Measurements from ENCODE around the gene SMIM29.
"Not testable (repeated sequence)": the region's sequence is repeated elsewhere in the genome, so short reads cannot be mapped to it uniquely, and the experiment has no call there.

The SMIM29 gene

GRCh38 chr6:34267746-34268145 is 18.9 kb upstream of the SMIM29 start:
- DNase-seq: no peak

- DNase-seq: not testable (repeated sequence)
These were observed 14.7 kb upstream of the SMIM29 start for GRCh38 chr6:34263484-34263883.

GRCh38 chr6:34260576-34261267 is 11.9 kb upstream of the SMIM29 start:
- no peak for DNase-seq

GRCh38 chr6:34259529-34260069 is 10.8 kb upstream of the SMIM29 start:
- no peak for DNase-seq

- DNase-seq: not testable (repeated sequence)
These were observed 3.6 kb upstream of the SMIM29 start for GRCh38 chr6:34252395-34252794.

- DNase-seq: no peak
These were observed 859 bp upstream of the SMIM29 start for GRCh38 chr6:34249469-34250261.

- DNase-seq: peak; percentile 47
These were observed 544 bp downstream of the SMIM29 start for GRCh38 chr6:34248198-34248726.

GRCh38 chr6:34247481-34248197 is 1.2 kb downstream of the SMIM29 start:
- no peak for DNase-seq

- DNase-seq: peak; percentile 67
These were observed 2.0 kb downstream of the SMIM29 start for GRCh38 chr6:34246563-34247391.

- no peak for DNase-seq
These were observed 2.6 kb downstream of the SMIM29 start for GRCh38 chr6:34246249-34246562.

GRCh38 chr6:34245761-34246140 is 3.1 kb downstream of the SMIM29 start:
- DNase-seq: not testable (repeated sequence)

GRCh38 chr6:34245032-34245760 is 3.6 kb downstream of the SMIM29 start:
- DNase-seq: not testable (repeated sequence)

- peak; percentile 73 for DNase-seq
These were observed 4.6 kb downstream of the SMIM29 start for GRCh38 chr6:34243901-34244884.

- DNase-seq: no peak
These were observed 5.6 kb downstream of the SMIM29 start for GRCh38 chr6:34243131-34243771.

GRCh38 chr6:34242252-34243130 is 6.3 kb downstream of the SMIM29 start:
- no peak for DNase-seq

GRCh38 chr6:34241351-34242215 is 7.2 kb downstream of the SMIM29 start:
- DNase-seq: no peak

- no peak for DNase-seq
These were observed 8.2 kb downstream of the SMIM29 start for GRCh38 chr6:34240329-34241248.

All from stimulated activated CD4-positive, alpha-beta T cell treated with anti-CD3 and anti-CD28 coated beads, Interleukin-4, amount 100 ng/mL, for 1 hour (primary cell).